22Rv1 (cell line): ENCODE measurements around the gene DDX31.

ENCODE experiments used
- H3K27ac ChIP-seq: fragments of 450-650 bp; 2 replicates; pipeline ENCODE4 v1.5.1; 2017
- ZFX ChIP-seq: fragments of 450-650 bp; IDR thresholded peaks from 2 replicates; pipeline ENCODE4 v1.6.1; 2017; ENCODE audit warnings: antibody characterized with exemption, borderline replicate concordance
- TF ChIP-seq, protein P1 (sequence below): fragments of 450-650 bp; IDR thresholded peaks from 2 replicates; pipeline ENCODE4 v1.5.1; 2017; ENCODE audit warnings: mild to moderate bottlenecking

Gene DDX31

DNA sequence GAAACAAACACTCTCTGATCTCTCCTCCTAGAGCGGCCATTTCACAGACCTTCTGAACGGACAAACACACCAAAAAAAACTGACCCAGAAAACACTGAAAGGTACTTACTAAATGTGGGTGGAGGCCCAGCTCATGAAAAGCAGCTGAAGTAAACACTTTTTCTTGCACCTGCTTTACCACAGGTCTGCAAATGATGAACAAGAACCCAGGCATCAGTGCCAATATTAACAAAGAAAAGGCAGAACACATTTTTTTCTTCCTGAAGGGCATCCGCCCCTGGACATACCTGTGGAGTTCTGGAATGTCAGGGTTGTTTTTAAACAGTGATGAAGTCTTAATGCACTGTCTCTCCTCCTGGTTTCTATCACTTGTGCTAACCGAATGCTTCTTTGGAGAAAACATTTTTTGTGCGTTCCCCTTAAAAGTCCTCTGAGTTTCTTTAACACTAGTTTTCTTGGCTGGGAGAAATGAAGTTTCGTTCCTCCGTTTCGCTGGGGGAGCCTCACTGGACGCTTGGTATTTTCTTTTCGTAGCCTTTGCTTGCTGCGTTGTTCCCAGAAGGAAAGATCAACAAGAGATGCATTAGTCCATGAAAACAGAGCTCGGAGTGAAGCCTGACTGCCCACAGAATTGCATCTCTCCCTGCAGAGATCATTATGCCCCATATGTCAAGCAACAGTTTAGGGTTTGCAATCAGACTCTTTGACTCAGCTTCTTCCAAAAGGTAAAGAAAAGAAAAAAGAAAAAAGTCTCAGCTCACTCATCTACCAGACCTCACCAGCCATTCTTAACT is 7.4 kb downstream of the DDX31 start:
- TF ChIP-seq ZFX: no peak
- TF ChIP-seq, protein P1, sequence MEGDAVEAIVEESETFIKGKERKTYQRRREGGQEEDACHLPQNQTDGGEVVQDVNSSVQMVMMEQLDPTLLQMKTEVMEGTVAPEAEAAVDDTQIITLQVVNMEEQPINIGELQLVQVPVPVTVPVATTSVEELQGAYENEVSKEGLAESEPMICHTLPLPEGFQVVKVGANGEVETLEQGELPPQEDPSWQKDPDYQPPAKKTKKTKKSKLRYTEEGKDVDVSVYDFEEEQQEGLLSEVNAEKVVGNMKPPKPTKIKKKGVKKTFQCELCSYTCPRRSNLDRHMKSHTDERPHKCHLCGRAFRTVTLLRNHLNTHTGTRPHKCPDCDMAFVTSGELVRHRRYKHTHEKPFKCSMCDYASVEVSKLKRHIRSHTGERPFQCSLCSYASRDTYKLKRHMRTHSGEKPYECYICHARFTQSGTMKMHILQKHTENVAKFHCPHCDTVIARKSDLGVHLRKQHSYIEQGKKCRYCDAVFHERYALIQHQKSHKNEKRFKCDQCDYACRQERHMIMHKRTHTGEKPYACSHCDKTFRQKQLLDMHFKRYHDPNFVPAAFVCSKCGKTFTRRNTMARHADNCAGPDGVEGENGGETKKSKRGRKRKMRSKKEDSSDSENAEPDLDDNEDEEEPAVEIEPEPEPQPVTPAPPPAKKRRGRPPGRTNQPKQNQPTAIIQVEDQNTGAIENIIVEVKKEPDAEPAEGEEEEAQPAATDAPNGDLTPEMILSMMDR: no peak
- no peak overlapping the region for H3K27ac ChIP-seq

DNA sequence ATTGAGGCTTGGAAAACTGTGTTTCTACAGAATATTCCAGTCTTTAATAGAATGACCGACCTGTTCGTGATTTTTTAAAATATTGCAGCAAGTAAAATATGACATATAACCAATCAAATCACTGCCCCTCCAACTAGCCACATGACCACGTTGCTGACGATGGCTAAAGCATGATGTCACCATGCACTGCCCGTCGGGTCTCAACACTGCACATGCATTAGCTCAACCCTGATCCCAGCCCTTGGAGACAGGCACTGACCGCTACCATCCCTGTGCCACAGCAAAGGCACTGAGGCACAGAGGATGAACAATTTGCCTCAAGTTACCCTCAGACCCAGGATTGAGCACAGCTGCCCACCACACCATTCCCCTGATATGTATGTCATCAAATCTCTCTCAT is 13.5 kb downstream of the DDX31 start:
- no peak overlapping the region for H3K27ac ChIP-seq
- TF ChIP-seq, protein P1: no peak
- TF ChIP-seq ZFX: no peak

DNA sequence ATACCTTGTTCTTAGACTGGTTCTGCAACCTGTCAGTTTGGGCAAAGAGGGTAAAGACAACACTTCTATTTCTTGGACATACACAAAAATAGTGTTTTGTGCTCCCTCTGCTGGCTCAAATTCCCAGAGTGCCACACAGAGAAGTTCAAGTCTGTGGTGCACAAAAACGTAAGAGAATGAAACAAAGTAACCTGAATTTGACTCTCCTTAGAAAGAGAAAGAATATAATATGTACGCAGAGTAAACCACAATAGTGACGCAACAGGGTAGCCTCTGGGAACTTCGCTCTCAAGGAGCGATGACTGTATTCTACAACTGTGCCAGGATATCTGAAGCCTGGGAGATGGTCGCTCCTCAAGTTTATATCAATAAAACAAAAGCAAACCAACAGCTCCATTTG is 18.5 kb downstream of the DDX31 start:
- no peak overlapping the region for H3K27ac ChIP-seq
- no peak for TF ChIP-seq ZFX
- TF ChIP-seq, protein P1: peak; percentile 50

DNA sequence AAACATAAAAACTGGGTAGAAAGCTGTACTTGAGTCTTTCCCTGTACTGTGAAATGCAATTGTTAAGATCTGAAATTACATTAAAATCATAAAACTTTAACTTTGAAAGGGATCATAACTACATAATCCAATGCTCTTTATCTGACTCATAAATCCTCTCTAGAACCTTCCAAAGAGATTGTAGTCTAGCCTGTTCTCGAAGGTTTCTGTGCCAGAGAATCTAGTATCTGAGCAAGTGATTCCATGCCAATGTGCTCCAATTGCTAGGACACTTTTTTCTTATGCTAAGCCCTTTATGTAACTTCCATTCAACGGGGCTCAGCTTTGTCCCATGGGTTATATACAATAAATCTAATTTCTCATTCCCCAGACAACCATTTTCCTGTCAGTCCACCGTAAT is 21.1 kb downstream of the DDX31 start:
- TF ChIP-seq, protein P1: no peak
- no peak for TF ChIP-seq ZFX
- no peak overlapping the region for H3K27ac ChIP-seq

DNA sequence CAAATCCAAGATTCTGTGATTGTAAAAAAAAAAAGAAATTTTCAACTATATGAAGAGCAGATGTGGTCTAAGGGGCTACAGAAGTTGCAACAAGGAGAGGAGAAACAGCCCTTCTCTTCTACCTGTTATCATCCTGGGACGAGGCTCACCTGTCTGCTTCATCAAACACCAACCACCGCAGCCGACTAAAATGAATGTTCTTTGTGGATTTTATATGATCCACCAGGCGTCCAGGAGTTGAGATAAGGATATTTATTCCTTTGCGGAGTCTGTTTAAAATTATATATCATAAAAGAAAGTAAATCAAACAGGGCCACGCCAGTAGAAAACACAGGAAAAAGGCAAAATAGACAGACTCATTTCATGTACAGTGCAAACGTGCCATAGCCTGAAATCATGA is 21.5 kb downstream of the DDX31 start:
- TF ChIP-seq, protein P1: no peak
- no peak for TF ChIP-seq ZFX
- H3K27ac ChIP-seq: no peak overlapping the region

DNA sequence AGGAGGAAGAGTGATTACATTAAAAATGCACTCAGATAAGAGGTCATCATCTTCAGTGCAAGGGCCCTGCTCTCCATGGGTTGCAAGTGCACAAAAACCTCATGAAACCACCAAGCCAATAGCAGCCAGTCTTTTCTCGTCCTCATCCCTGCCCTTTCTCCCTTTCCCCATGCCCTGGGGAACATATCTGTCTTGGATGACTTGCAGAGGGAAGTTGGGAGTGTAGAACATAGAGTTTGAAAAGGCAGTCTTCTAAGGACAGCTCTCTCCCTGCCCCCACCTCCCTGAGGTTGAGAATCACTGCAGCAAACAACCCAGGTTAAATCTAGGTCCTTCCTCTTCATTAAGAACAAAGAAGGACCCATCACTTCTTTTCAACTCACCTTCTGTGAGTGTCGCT is 22.0 kb downstream of the DDX31 start:
- no peak overlapping the region for H3K27ac ChIP-seq
- no peak for TF ChIP-seq ZFX
- TF ChIP-seq, protein P1: no peak

DNA sequence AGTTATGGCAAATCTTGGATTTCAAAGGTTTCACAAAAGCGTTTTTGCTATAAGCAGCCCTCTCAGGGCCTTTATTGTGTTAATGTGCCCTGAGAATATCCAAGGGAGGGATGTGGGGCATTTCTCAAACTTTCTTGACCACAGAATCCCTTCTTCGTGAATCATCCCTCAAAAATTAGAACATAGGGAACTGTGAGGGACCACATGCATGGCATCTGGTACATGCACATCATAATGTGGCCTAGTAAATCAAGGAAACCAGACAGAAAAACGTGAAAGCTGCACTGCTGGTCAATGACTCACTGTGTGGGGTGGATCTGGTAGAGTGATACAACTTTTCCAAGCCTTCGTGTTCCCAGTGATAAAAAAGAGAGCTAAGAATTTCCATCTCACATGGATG is 22.4 kb downstream of the DDX31 start:
- H3K27ac ChIP-seq: no peak overlapping the region
- TF ChIP-seq, protein P1: no peak
- no peak for TF ChIP-seq ZFX
